Occipital lobe (tissue), 2 donors: ENCODE measurements around the gene TMEM88. TPM values are rescaled to one million over a fixed set of nuclear protein-coding genes. Genes with fewer than 3 reads are reported as not detected.

ENCODE experiments used
- DNase-seq: peaks from one replicate; lab custom pipeline; 2025; lab: John Stamatoyannopoulos, UW
- total RNA-seq: library from RNA; depleted of rRNA; stranded (reverse); fragments of >200 nt; gene quantifications from one replicate; pipeline ENCODE4 v1.2.3, GENCODE V29; 2014

The TMEM88 gene
- total RNA-seq, 1 donor from 2014 or later = 1.2 TPM

GRCh38 chr17:7884581-7885366 is 29.9 kb downstream of the TMEM88 start:
- no peak for DNase-seq

GRCh38 chr17:7885367-7886226 is 30.7 kb downstream of the TMEM88 start:
- no peak for DNase-seq

GRCh38 chr17:7886227-7887037 is 31.6 kb downstream of the TMEM88 start:
- no peak for DNase-seq

- peak; percentile 9 for DNase-seq
These were observed 32.2 kb downstream of the TMEM88 start for GRCh38 chr17:7887038-7887481.

GRCh38 chr17:7887482-7888183 is 32.8 kb downstream of the TMEM88 start:
- DNase-seq = peak; percentile 91

GRCh38 chr17:7888184-7888920 is 33.5 kb downstream of the TMEM88 start, which contains the start of gene CHD3:
Gene CHD3, plus strand, starts transcription at chr17:7888789. Its CDS starts 212 bp downstream, at chr17:7889001.
- DNase-seq = peak; percentile 11

- peak; percentile 89 for DNase-seq
These were observed 34.5 kb downstream of the TMEM88 start for GRCh38 chr17:7889166-7889955.

GRCh38 chr17:7893187-7893880 is 38.5 kb downstream of the TMEM88 start:
- DNase-seq = no peak

- DNase-seq = no peak
These were observed 39.4 kb downstream of the TMEM88 start for GRCh38 chr17:7894226-7894625.

- no peak for DNase-seq
These were observed 40.0 kb downstream of the TMEM88 start for GRCh38 chr17:7894866-7895265.

- no peak for DNase-seq
These were observed 42.2 kb downstream of the TMEM88 start for GRCh38 chr17:7897090-7897489.

GRCh38 chr17:7897773-7898172 is 42.9 kb downstream of the TMEM88 start:
- DNase-seq = no peak

- DNase-seq = peak; percentile 14
These were observed 48.6 kb downstream of the TMEM88 start for GRCh38 chr17:7903154-7904103.
